Smooth muscle cell (in vitro differentiated cells): ENCODE data around the gene CAMTA1. TPM values are rescaled to one million over a fixed set of nuclear protein-coding genes. Genes with fewer than 3 reads are reported as not detected.

ENCODE experiments used
- DNase-seq: peaks from one replicate; lab custom pipeline; 2025; ENCODE audit not compliant: unreplicated experiment; lab: John Stamatoyannopoulos, UW
- H2AFZ ChIP-seq: fragments of 200-600 bp; sonication (generic); 2 replicates; pipeline ENCODE4 v1.6.0; 2016; ENCODE audit warnings: antibody characterized with exemption, low read depth, mild to moderate bottlenecking
- H3F3A ChIP-seq: fragments of 200-600 bp; sonication (generic); 2 replicates; pipeline ENCODE4 v1.6.0; 2017; ENCODE audit warnings: antibody characterized with exemption, low read depth
- H3K27ac ChIP-seq: fragments of 200-600 bp; sonication (generic); 2 replicates; pipeline ENCODE4 v1.5.1; 2016; ENCODE audit warnings: low read depth, mild to moderate bottlenecking
- H3K27me3 ChIP-seq: fragments of 200-600 bp; sonication (generic); 2 replicates; pipeline ENCODE4 v1.6.1; 2016; ENCODE audit warnings: low read depth, mild to moderate bottlenecking
- H3K36me3 ChIP-seq: fragments of 200-600 bp; sonication (generic); 2 replicates; pipeline ENCODE4 v1.5.1; 2016; ENCODE audit warnings: low read depth
- H3K4me1 ChIP-seq: fragments of 200-600 bp; sonication (generic); 2 replicates; pipeline ENCODE4 v1.5.1; 2016; ENCODE audit warnings: low read depth
- H3K4me2 ChIP-seq: fragments of 200-600 bp; sonication (generic); 2 replicates; pipeline ENCODE4 v1.6.0; 2016; ENCODE audit warnings: mild to moderate bottlenecking
- H3K4me3 ChIP-seq: fragments of 200-600 bp; sonication (generic); 2 replicates; pipeline ENCODE4 v1.5.1; 2016; ENCODE audit warnings: mild to moderate bottlenecking
- H3K79me2 ChIP-seq: fragments of 200-600 bp; sonication (generic); 2 replicates; pipeline ENCODE4 v1.6.0; 2016; ENCODE audit warnings: low read depth, mild to moderate bottlenecking
- H3K9ac ChIP-seq: fragments of 200-600 bp; sonication (generic); 2 replicates; pipeline ENCODE4 v1.6.0; 2016; ENCODE audit warnings: low read depth
- H3K9me3 ChIP-seq: fragments of 200-600 bp; sonication (generic); replicated peaks from 2 replicates; pipeline ENCODE4 v1.5.1; 2016; ENCODE audit warnings: low read depth
- H4K20me1 ChIP-seq: fragments of 200-600 bp; sonication (generic); 2 replicates; pipeline ENCODE4 v1.6.0; 2016; ENCODE audit warnings: low read depth
- CTCF ChIP-seq: fragments of 200-600 bp; sonication (generic); IDR thresholded peaks from 2 replicates; pipeline ENCODE4 v1.5.1; 2017; ENCODE audit warnings: borderline replicate concordance, mild to moderate bottlenecking, antibody characterized with exemption; ENCODE audit not compliant: insufficient read depth, poor library complexity, severe bottlenecking
- WGBS: methylation state at CpG from one replicate; pipeline ENCODE4 v1.1.7; 2016; ENCODE audit warnings: low lambda C conversion rate; 5-methylcytosine and 5-hydroxymethylcytosine counted together
- polyA plus RNA-seq: library from polyadenylated mRNA; unstranded; fragments of >200 nt; fragmentation: Nextera tagmentation; extraction: Ambion mirVana; gene quantifications from 2 replicates; pipeline ENCODE4 v1.2.1, GENCODE V29; 2016
- total RNA-seq: library from RNA; depleted of rRNA; stranded (reverse); fragments of >200 nt; gene quantifications from 2 replicates; pipeline ENCODE4 v1.2.3, GENCODE V29; 2014

Gene CAMTA1
- total and polyA plus RNA-seq, 2 experiments from 2014 or later = 139 to 145 TPM

DNA sequence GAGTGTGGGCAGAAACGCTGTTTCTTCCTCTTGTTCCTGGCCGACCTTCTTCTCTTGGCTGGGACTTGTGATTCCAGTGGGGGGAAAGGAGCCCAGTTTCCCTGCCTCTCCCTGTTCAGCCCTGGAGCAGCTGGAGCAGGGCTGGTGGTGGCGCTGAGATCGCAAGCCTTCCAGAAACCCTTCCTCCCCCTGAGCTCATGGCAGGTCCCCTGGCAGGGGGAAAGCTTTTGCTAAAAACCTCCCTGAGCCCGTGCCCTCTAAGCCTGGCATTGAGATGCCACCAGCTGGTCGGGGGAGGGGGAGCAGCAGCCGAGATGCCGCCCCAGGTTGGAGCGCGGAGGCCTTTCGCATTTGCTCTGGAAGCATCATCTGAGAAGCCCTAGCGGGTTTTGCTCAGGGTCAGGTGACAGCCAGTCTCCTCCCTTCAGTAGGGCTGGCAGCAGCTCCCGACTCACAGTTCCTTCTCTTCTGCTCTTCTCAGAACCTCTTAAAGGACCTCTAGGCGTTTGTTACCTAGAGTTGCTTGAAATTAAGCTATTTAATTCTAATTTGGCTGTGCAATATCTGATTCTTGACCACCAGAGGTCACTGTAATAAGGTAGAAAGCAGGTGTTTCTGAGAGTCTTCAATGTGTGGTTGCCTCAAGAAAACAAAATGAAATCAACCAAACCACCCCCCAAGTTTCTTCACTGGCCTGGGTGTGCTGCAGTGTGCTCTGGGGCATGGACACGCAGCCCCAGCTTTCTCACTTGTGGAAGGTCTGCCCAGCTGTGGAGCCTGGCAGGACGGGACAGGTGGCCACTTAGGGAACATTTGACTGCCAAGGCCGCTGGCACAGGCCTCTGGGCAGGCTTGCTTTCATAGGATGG is 257.3 kb downstream of the CAMTA1 start:
- no peak overlapping the region for H3K4me2 ChIP-seq
- no peaks in the 10 kb centered on the region for H3K36me3 ChIP-seq
- H3K4me1 ChIP-seq = no peaks in the 10 kb centered on the region
- no peaks in the 10 kb centered on the region for H3K79me2 ChIP-seq
- H2AFZ ChIP-seq = no peak overlapping the region
- no peaks in the 10 kb centered on the region for H4K20me1 ChIP-seq
- no peak overlapping the region for H3K9ac ChIP-seq
- no peak for DNase-seq
- no peak overlapping the region for H3K27ac ChIP-seq
- no peak overlapping the region for H3K4me3 ChIP-seq
- WGBS = 72% methylated on average over 17 of the region's 17 CpGs
- no peaks in the 10 kb centered on the region for H3F3A ChIP-seq
- peak; percentile 78 for TF ChIP-seq CTCF
- no peaks in the 10 kb centered on the region for H3K9me3 ChIP-seq
- H3K27me3 ChIP-seq = peaks cover 10% of the 10 kb centered on the region

DNA sequence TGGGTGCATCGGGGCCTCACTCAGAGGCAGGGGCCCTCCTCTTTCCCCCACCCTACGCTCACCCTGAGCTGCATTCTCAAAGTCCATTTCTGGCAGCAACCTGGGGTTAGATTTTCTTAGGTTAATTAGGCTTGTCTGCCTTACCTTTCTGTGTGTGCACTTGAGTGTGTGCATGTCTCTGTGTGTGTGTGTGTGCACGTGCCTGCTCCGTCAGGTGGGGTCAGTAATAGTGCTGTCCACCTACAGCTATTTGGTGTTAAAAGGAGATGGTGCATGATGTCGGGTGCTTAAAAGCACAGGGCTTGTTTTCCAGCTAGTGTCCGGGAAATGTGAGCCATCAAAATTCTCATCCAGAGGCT is 257.9 kb downstream of the CAMTA1 start:
- Histone ChIP-seq H4K20me1 (no peaks in the 10 kb centered on the region), H3K9me3 (no peaks in the 10 kb centered on the region), H3K4me3 (no peak overlapping the region), H3K4me1 (no peaks in the 10 kb centered on the region), H2AFZ (no peak overlapping the region), H3K79me2 (no peaks in the 10 kb centered on the region), H3F3A (no peaks in the 10 kb centered on the region), H3K36me3 (no peaks in the 10 kb centered on the region), H3K4me2 (no peak overlapping the region), H3K9ac (no peak overlapping the region), H3K27me3 (peaks cover 10% of the 10 kb centered on the region), H3K27ac (no peak overlapping the region)
- 90% methylated on average over 6 of the region's 6 CpGs for WGBS
- DNase-seq = no peak
- no peak for TF ChIP-seq CTCF

DNA sequence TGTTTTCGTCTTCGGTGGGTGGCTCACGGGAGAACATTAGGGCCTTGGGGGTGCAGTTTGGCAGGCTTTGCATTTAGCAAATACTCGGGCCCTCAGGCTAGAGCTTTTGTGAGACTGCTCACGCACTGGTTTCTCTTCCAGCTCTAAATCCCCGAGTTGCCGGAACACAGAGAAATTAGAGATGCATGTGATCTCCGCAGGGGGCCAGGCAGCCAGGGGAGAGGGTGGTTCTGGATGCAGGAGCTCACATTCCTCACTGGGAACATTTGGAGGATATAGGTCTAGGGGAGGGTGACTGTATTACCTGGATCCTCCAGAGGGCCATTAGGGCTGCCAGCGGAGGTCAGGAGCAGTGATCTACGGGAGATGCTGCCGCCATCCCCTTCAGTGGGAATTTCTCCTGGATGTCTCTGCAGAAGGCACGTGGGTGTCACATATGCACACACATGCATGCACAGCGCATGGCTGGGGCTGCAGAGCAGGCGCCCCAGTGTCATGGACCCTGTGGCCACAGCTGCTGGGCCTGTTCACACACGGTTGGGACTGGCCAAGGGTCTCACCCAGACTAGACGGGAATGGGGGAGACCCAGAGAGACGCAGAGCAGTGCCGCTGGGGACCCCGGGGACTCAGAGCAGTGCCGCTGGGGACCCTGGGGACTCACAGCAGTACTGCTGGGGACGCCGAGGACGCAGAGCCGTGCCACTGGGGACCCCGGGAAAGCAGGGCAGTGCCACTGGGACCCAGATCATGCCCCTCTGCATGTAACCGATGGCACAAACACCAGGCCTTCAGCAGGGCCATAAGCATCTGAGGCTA is 258.7 kb downstream of the CAMTA1 start:
- Histone ChIP-seq H3K9ac (no peak overlapping the region), H4K20me1 (no peaks in the 10 kb centered on the region), H3K27ac (no peak overlapping the region), H3F3A (no peaks in the 10 kb centered on the region), H3K79me2 (no peaks in the 10 kb centered on the region), H3K4me3 (no peak overlapping the region), H3K27me3 (peaks cover 7% of the 10 kb centered on the region), H3K36me3 (no peaks in the 10 kb centered on the region), H3K4me1 (no peaks in the 10 kb centered on the region), H2AFZ (no peak overlapping the region), H3K4me2 (no peak overlapping the region), H3K9me3 (no peaks in the 10 kb centered on the region)
- no peak for DNase-seq
- 89% methylated on average over 26 of the region's 26 CpGs for WGBS
- no peak for TF ChIP-seq CTCF
